SK-N-SH treated with all-trans-retinoic acid at 6 μM for 48 hours (cell line): ENCODE results near the gene MRC1.

Experiments used
- ATAC-seq: fragments of 200-7000 bp; cut with Tn5 transposase; 3 replicates; pipeline ENCODE4 v1.9.1; 2020; ENCODE audit warnings: mild to moderate bottlenecking, moderate library complexity
- ARNTL ChIP-seq: fragments of 450-650 bp; formaldehyde crosslinking; IDR thresholded peaks from 2 replicates; pipeline ENCODE4 v1.5.0; 2020; ENCODE audit warnings: low read depth, mild to moderate bottlenecking, moderate library complexity, borderline replicate concordance
- BACH2 ChIP-seq: fragments of 250-450 bp; sonication (Bioruptor Pico); IDR thresholded peaks from 2 replicates; pipeline ENCODE4 v1.9.0; 2021; ENCODE audit warnings: mild to moderate bottlenecking, borderline replicate concordance
- CSDC2 ChIP-seq: fragments of 250-450 bp; sonication (Bioruptor Pico); IDR thresholded peaks from 2 replicates; pipeline ENCODE4 v1.5.0; 2020; ENCODE audit warnings: mild to moderate bottlenecking, moderate library complexity
- CSRNP3 ChIP-seq: fragments of 250-450 bp; sonication (Bioruptor Pico); IDR thresholded peaks from 2 replicates; pipeline ENCODE4 v1.5.1; 2021; ENCODE audit warnings: mild to moderate bottlenecking, moderate library complexity
- ESRRG ChIP-seq: fragments of 250-450 bp; sonication (Bioruptor Pico); IDR thresholded peaks from 2 replicates; pipeline ENCODE4 v1.6.1; 2021; ENCODE audit warnings: mild to moderate bottlenecking
- GLIS3 ChIP-seq: fragments of 250-450 bp; sonication (Bioruptor Pico); IDR thresholded peaks from 2 replicates; pipeline ENCODE4 v1.5.0; 2020; ENCODE audit warnings: mild to moderate bottlenecking, moderate library complexity
- OSR1 ChIP-seq: fragments of 250-450 bp; sonication (Bioruptor Pico); IDR thresholded peaks from 2 replicates; pipeline ENCODE4 v1.8.0; 2022; ENCODE audit warnings: moderate library complexity, mild to moderate bottlenecking, inconsistent platforms
- PATZ1 ChIP-seq: fragments of 250-450 bp; sonication (Bioruptor Pico); IDR thresholded peaks from 2 replicates; pipeline ENCODE4 v1.8.0; 2020; ENCODE audit warnings: mild to moderate bottlenecking, moderate library complexity, borderline replicate concordance
- PPARA ChIP-seq: fragments of 250-450 bp; sonication (Bioruptor Pico); IDR thresholded peaks from 2 replicates; pipeline ENCODE4 v1.5.0; 2020; ENCODE audit warnings: mild to moderate bottlenecking, borderline replicate concordance
- RARB ChIP-seq: fragments of 250-450 bp; sonication (Bioruptor Pico); IDR thresholded peaks from 2 replicates; pipeline ENCODE4 v1.8.0; 2021; ENCODE audit warnings: mild to moderate bottlenecking, moderate library complexity
- SNAI2 ChIP-seq: fragments of 250-450 bp; sonication (Bioruptor Pico); IDR thresholded peaks from 2 replicates; pipeline ENCODE4 v1.5.0; 2020; ENCODE audit warnings: mild to moderate bottlenecking, moderate library complexity
- TCF4 ChIP-seq: fragments of 250-450 bp; sonication (Bioruptor Pico); IDR thresholded peaks from 2 replicates; pipeline ENCODE4 v1.8.0; 2021; ENCODE audit warnings: mild to moderate bottlenecking, moderate library complexity, borderline replicate concordance
- TSHZ2 ChIP-seq: fragments of 250-450 bp; sonication (Bioruptor Pico); IDR thresholded peaks from 2 replicates; pipeline ENCODE4 v1.5.0; 2020; ENCODE audit warnings: mild to moderate bottlenecking, moderate library complexity
- ZC3H10 ChIP-seq: fragments of 250-450 bp; sonication (Bioruptor Pico); IDR thresholded peaks from 2 replicates; pipeline ENCODE4 v1.5.1; 2021; ENCODE audit warnings: mild to moderate bottlenecking, moderate library complexity
- ZFP3 ChIP-seq: fragments of 250-450 bp; sonication (Bioruptor Pico); IDR thresholded peaks from 2 replicates; pipeline ENCODE4 v1.5.0; 2020; ENCODE audit warnings: mild to moderate bottlenecking, moderate library complexity
- ZNF565 ChIP-seq: fragments of 450-650 bp; formaldehyde crosslinking; conservative IDR thresholded peaks from 2 replicates; pipeline ENCODE4 v1.5.0; 2020; ENCODE audit warnings: low read depth, mild to moderate bottlenecking, moderate library complexity
- ZNF70 ChIP-seq: fragments of 450-650 bp; formaldehyde crosslinking; IDR thresholded peaks from 2 replicates; pipeline ENCODE4 v1.5.0; 2020; ENCODE audit warnings: mild to moderate bottlenecking, moderate library complexity
- ZNF8 ChIP-seq: fragments of 450-650 bp; formaldehyde crosslinking; IDR thresholded peaks from 2 replicates; pipeline ENCODE4 v1.5.0; 2020; ENCODE audit warnings: mild to moderate bottlenecking, moderate library complexity
- TF ChIP-seq, protein P1 (sequence below): fragments of 250-450 bp; sonication (Bioruptor Pico); IDR thresholded peaks from 2 replicates; pipeline ENCODE4 v1.8.0; 2021; ENCODE audit warnings: low read depth, mild to moderate bottlenecking, moderate library complexity, borderline replicate concordance
- TF ChIP-seq, protein P2 (sequence below): fragments of 250-450 bp; sonication (Bioruptor Pico); IDR thresholded peaks from 2 replicates; pipeline ENCODE4 v1.5.1; 2020; ENCODE audit warnings: low read depth, mild to moderate bottlenecking, moderate library complexity

The MRC1 gene

DNA sequence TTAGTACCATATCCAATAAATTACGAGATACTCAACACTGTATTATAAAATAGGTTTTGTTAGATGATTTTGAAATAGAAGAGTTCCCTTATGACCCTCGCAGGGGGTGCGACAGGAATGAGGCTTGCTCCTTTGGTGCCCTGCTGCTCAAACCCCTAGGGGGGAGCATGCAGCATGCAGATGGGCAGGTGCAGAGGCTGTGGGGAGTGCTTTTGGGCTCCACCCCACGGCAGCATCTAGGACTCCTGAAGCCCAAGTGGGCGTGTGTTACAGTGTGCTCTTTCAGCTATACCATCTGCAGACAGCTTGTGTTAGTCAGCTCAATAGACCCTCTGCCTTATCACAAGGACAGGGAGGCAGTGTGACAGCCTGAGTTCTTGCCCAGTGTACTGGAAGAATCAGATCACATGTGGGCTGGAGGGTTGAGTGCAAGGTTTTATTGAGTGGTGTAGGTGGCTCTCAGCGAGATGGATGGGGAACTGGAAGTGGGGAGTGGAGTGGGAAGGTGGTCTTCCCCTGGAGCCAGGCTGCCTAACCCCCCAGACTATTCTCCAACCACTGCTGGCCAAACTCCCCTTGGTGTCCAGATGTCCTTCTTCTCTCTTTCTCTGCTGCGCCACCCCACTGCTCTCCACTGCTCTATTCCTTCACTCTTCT is 3.1 kb upstream of the MRC1 start:
- peak; percentile 61 for ATAC-seq
- no peak for TF ChIP-seq ZFP3 (CRISPR knock-in tag)

DNA sequence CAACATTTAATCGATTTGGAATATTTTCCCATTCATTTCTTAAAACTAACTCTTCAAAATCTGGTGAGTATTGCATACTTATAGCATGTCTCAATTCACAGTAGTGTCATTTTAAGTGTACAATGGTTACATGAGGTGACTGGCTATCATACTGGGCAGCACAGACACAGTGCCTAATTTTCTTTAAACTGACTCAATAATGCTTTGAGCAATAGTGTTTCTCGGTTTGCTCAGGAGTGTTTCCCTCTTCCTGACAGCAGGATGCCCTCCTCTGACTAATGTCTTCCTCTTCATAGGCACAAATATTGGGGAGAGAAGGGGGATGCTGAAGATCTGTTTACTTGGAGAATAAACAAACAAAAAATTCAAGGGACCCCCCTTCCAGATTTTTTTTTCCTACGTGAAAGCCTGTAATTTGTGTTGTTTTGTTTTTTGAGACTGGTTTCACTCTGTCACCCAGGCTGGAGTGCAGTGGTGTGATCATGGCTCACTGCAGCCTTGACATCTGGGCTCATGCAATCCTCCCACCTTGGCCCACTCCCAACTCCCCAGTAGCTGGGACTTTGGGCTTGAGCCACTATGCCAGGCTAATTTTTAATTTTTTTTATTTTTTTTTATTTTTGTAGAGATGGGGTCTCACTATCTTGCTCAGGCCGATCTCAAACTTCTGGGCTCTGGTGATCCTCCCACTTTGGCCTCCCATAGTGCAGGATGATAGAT is 2.2 kb downstream of the MRC1 start:
- no peak for ATAC-seq
- no peak for TF ChIP-seq OSR1 (CRISPR knock-in tag)
- no peak for TF ChIP-seq CSRNP3
- TF ChIP-seq ZNF8 (CRISPR knock-in tag): no peak
- TF ChIP-seq, protein P1, sequence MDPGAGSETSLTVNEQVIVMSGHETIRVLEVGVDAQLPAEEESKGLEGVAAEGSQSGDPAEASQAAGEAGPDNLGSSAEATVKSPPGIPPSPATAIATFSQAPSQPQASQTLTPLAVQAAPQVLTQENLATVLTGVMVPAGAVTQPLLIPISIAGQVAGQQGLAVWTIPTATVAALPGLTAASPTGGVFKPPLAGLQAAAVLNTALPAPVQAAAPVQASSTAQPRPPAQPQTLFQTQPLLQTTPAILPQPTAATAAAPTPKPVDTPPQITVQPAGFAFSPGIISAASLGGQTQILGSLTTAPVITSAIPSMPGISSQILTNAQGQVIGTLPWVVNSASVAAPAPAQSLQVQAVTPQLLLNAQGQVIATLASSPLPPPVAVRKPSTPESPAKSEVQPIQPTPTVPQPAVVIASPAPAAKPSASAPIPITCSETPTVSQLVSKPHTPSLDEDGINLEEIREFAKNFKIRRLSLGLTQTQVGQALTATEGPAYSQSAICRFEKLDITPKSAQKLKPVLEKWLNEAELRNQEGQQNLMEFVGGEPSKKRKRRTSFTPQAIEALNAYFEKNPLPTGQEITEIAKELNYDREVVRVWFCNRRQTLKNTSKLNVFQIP: no peak
- no peak for TF ChIP-seq RARB (CRISPR knock-in tag)
- TF ChIP-seq, protein P2, sequence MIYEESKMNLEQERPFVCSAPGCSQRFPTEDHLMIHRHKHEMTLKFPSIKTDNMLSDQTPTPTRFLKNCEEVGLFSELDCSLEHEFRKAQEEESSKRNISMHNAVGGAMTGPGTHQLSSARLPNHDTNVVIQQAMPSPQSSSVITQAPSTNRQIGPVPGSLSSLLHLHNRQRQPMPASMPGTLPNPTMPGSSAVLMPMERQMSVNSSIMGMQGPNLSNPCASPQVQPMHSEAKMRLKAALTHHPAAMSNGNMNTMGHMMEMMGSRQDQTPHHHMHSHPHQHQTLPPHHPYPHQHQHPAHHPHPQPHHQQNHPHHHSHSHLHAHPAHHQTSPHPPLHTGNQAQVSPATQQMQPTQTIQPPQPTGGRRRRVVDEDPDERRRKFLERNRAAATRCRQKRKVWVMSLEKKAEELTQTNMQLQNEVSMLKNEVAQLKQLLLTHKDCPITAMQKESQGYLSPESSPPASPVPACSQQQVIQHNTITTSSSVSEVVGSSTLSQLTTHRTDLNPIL: no peak
- no peak for TF ChIP-seq TCF4
- TF ChIP-seq ESRRG (CRISPR knock-in tag): no peak
- TF ChIP-seq ARNTL (CRISPR knock-in tag): no peak
- TF ChIP-seq PPARA (CRISPR knock-in tag): no peak
- TF ChIP-seq ZNF70: no peak
- TF ChIP-seq ZC3H10 (CRISPR knock-in tag): no peak
- no peak for TF ChIP-seq SNAI2 (CRISPR knock-in tag)
- TF ChIP-seq, all 23 proteins: peak for 0

DNA sequence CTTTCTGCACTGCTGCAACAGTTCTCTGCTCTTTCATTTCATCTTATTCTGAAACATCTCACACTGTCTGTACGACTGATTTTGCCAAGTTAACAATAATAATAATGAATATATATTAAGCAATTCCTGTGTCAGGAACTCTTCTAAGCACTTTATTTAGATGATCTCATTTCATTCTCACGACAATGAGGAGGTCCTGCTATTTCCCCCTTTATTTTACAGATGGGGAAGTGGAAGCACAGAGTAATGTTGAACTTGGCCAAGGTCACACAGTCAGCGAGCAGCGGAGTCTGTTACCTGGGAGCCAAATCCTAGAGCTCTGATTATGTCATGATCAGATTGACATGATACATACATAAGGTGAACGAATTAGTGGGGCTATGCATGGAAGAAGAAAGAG is 5.8 kb downstream of the MRC1 start:
- TF ChIP-seq ZC3H10 (CRISPR knock-in tag): no peak
- TF ChIP-seq, protein P2: no peak
- TF ChIP-seq RARB (CRISPR knock-in tag): no peak
- TF ChIP-seq BACH2 (CRISPR knock-in tag): no peak
- no peak for TF ChIP-seq ZNF8 (CRISPR knock-in tag)
- TF ChIP-seq ARNTL (CRISPR knock-in tag): no peak
- no peak for TF ChIP-seq ZNF565 (CRISPR knock-in tag)
- TF ChIP-seq PATZ1: no peak
- TF ChIP-seq, all 23 proteins: peak for 0
- ATAC-seq: no peak

- no peak for ATAC-seq
- TF ChIP-seq GLIS3 (CRISPR knock-in tag) (no peak), ESRRG (CRISPR knock-in tag) (no peak), CSDC2 (CRISPR knock-in tag) (no peak), ZFP3 (CRISPR knock-in tag) (no peak), ZNF565 (CRISPR knock-in tag) (no peak), PPARA (CRISPR knock-in tag) (no peak), BACH2 (CRISPR knock-in tag) (no peak), RARB (CRISPR knock-in tag) (no peak), ZNF8 (CRISPR knock-in tag) (no peak), OSR1 (CRISPR knock-in tag) (no peak), TSHZ2 (no peak), CSRNP3 (no peak), TCF4 (no peak)
- TF ChIP-seq, protein P2: no peak
Measured at GRCh38 chr10:17816199-17816598, 7.1 kb downstream of the MRC1 start.
